GM10847 (cell line): ENCODE measurements around the gene SLC9A8.

ENCODE experiments used
- POLR2A ChIP-seq: IDR thresholded peaks from 2 replicates; pipeline ENCODE4 v1.6.1; 2011; ENCODE audit not compliant: insufficient read length; ENCODE audit errors: extremely low read depth

SLC9A8 gene

GRCh38 chr20:49853640-49854039, 41.0 kb downstream of the SLC9A8 start:
- TF ChIP-seq POLR2A, result no peak

DNA sequence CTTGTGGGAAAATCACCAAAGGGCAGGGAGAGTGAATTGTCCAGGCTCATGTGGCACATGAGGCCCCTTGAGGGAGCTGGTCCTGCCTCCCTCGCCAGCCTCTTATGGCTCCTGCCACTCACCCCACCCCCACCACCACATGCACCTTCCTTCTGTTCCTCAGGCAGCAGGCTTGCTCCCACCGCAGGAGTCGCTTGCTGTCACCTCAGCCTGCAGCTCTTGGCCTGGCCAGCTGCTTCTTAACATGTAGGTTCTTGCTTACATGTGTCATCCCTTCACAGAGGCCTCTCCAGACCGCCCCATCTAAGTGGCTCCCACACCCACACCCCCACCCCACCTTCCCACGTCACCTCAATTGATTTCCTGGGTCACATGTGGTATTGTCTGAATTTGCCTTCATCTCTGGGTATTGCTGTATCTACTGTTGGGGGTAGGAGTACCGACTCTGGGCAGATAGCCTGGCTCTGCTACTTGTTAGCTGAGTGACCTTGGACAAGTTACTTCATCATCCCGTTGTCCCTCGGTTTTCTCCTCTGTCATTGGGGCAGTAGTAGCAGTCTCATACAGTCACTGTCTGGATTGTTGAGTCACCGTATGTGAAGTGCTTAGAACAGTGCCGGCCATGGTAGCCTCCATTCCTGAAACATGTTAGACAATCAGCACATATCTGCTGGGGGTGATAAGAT, 41.7 kb downstream of the SLC9A8 start:
- no peak for TF ChIP-seq POLR2A

DNA sequence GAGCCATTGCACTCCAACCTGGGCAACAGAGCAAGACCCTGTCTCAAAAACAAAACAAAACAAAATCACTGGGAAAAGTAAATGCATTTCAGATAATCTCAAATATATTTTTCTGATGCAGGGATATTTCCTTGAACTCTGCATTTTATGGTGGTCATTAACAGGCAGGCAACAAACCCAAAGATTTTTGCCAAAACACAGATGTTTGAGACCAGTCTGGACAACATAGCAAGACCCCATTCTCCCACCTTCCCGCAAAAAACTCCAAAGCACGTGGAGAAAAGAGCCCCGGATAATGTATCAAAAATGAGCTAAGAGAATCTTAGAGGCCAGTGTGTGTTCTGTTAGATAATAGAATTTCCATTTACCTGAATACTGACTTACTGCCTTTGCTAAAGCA, 44.3 kb downstream of the SLC9A8 start:
- no peak for TF ChIP-seq POLR2A

DNA sequence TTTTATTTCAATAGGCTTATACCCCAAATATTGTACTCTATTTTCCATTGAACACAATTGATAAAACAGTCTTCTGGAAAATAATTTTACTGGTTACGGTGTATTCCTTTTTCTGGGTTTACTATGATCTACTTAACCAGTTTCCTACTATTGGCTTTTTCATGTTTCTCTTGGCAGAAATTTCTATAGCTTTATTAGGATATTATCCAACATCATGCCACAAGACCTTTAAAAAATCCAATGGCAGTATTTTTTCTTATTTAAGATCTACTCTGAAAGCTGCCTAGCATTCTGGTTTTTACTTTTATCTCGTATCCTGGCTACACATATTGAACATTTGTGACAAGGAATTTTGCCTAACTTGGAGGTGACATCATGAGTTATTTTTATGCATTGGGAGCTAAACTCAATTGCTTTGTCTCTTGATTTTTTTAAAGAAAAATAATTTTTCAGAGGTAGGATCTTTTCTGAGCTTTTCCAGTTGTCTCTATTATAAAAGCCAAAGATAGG, 45.5 kb downstream of the SLC9A8 start:
- no peak for TF ChIP-seq POLR2A

DNA sequence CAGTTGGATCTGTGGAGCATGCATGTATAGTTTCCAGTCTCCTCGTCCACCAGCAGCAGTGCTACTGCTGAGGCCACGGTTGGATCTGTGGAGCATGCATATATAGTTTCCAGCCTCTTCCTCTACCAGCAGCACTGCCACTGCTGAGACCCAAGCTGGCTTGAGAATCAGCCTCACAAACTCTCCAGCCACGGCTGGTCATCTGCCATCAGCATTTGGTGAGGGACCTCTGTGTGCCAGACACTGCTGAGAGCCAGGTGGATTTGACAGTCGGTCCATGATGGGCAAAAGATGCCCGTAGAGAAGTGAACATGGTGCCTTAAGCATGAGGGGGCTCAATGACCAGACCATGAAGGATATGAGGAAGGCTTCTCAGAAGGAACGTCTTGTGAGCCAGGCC, 46.4 kb downstream of the SLC9A8 start:
- TF ChIP-seq POLR2A, result no peak

DNA sequence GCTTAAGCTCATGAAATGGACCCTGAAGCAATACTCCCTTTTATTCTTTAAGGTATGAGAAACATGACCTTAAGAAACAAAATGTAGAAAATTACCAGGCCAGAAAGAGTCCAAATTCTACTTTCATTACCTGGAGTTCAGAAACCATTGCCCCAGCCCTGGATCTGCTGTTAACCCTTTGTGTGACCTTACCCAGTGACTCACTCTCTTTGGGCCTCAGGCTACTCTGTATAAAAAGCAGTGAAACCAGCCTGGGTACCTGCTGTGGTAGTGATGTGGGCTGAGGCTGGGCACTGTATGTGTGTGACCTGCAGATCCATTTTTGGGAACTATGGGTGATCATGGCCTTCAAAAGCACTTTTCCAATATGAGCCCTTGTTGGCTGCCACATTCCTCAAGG, 47.2 kb downstream of the SLC9A8 start:
- no peak for TF ChIP-seq POLR2A

DNA sequence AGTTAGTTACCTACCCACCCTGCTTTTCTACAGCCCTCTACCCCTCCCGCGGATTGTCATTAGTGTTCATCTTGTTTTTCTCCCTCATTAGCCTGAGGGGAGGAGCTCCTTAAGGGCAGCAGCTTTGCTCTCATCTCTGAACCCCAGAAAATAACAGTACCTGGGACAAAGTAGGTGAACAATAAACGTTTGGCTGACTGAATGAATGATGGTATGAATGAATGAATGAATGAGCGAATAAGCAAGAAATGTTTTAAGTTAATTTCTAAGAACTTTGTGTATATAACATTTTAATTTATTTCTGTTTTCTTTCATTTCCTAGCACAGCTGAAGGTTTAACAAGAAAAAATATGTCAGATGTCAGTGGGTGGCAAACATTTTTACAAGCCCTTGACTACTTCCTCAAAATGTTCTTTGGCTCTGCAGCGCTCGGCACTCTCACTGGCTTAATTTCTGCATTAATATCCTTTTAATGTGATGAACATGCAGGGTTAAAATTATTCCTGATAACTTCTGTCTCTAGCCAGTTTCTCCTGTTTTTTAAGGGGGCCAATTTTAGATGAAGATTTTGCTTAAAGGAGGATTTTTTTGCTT, 50.1 kb downstream of the SLC9A8 start:
- no peak for TF ChIP-seq POLR2A

- no peak for TF ChIP-seq POLR2A
These were observed 51.0 kb downstream of the SLC9A8 start for GRCh38 chr20:49863666-49864065.

- no peak for TF ChIP-seq POLR2A
These were observed 52.9 kb downstream of the SLC9A8 start for GRCh38 chr20:49865559-49865958.

- TF ChIP-seq POLR2A, result no peak
These were observed 53.4 kb downstream of the SLC9A8 start for GRCh38 chr20:49866051-49866450.

- TF ChIP-seq POLR2A, result no peak
These were observed 55.0 kb downstream of the SLC9A8 start for GRCh38 chr20:49867453-49868215.

- TF ChIP-seq POLR2A, result no peak
These were observed 55.9 kb downstream of the SLC9A8 start for GRCh38 chr20:49868538-49868937.

- TF ChIP-seq POLR2A, result no peak
These were observed 56.3 kb downstream of the SLC9A8 start for GRCh38 chr20:49868964-49869363.

GRCh38 chr20:49870261-49870660, 57.6 kb downstream of the SLC9A8 start:
- TF ChIP-seq POLR2A, result no peak

DNA sequence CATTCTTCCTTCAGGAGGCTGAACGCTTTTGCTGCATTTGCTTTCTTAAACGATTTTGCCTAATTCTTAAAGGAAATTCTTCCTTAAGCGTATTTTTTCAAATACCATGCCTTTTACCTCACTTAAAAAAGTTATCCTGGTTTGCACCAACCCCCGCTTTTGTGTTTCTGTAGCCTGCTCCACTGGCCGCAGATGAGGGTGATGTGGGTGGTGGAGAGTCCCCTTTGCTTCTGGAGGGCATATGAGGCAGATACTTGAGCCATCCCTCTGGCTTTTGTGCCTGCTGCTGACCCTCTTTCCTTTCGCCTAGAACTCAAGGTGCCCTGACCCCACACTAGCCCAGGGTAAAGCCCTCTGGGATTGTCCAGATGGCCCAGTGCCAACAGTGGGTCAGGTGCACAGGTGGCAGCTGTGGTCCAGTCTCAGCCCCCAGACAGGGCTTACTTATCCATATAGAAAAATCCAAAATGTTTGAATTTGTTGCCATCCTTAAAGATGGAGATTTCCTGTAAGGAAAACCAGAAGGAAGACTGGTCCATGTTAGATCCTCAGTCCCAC, 58.8 kb downstream of the SLC9A8 start:
- TF ChIP-seq POLR2A, result no peak

GRCh38 chr20:49872056-49872455, 59.4 kb downstream of the SLC9A8 start:
- no peak for TF ChIP-seq POLR2A
